GM21717 (cell line): ENCODE data around the gene NEDD9.

Experiments
- ATAC-seq: cut with Tn5 transposase; IDR thresholded peaks from one replicate; pipeline ENCODE4 v1.9.1; 2021; ENCODE audit warnings: mild to moderate bottlenecking, moderate library complexity; ENCODE audit not compliant: unreplicated experiment

The NEDD9 gene

DNA sequence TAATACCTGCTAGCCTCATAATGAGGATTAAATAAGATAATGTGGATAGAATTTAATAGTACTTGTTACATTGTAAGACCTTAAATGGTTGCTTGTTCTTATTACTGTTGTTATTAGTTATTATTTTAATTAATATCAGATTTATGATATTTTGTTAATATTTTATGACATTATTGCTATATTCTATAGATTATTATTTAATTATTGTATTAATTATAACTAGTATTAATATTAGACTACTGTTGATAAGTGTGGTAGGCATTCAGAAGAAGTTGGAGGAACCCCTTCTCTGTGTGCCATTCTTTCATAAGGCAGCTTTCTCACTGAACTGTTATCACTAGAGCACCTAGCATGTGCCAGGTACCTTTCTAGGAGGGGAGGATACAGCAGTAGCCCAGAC, 2.6 kb upstream of the NEDD9 start:
- no peak for ATAC-seq

DNA sequence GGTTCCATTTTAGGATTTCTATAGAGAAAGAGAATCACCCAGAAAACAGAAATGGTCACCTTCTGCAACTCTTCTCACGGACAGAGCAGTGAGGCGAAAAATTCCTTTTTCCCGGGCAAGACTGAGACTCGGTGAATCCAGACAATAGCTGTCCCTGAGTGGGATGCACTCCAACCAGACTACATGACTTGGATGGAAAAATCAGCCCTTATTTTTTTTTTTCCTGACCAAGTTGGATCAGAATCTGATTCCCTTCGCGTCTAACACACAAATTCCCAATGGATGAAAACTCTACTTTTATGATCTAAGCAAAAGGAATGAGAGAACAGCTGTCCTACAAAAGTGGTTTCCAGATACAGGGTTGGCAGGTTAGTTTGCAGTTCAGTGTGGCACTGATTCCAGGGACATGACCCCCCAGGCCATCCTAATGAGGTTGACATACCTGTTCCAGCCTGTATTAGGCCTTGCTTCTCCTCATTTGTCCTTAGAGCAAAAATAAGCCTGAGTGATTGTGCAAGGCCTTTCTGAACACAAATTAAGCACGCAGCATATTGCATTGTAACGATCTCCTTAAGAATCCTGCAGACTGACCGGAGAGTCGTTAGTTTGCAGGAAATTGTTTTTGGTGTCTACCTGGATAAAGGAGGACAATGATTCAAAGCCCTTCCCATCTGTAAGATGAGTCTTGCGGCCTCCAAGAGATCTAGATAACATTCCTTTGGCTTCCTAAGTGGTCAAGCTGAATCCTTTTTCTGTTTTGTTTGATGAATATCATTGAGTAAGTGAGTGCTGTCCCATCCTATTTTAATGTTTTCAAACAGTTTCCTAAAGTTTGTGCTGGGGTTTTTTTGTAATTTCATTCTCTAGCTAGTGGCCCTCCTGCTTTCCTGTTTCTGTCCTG, 1.5 kb upstream of the NEDD9 start:
- ATAC-seq = no peak

DNA sequence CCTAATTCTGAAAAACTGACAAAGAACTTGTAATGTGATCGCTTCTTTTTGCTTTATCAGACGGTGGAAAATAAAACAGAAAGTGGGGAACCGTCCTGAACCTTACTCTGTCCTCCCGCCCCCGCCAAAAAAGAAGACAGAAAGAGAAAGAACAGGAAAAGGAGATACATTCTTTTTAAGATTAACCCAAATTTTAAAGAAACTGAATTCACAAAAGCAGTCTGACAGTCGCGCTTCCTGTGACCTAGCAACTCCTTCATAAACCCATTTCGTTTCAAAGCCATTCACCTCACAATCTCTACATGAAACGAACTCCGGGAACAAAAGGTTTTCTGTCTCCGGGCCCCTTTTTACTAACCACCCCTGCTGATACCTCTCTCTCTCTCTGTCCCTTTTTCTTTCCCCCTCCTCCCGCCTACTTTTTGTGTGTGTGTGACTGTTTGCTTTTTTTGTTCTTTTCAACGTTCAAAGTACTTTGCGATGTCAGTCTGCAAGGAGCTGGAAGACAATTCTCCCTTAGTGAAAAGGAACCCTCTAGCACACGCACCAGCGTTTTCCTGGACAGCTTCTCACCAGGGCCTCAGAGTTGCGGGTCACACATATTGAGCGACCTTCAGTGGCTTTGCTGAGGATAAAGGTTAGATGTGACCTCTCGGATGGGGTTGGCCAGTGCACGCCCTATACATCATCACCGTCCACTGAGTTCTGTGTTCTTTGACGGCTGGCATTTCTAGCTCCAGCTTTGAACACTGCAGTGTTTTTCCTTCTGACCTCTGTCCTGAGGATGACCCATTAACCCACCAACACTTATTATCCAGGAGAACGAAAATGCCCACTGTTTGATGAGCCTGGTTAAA, 530 bp upstream of the NEDD9 start:
- ATAC-seq = peak; percentile 18

DNA sequence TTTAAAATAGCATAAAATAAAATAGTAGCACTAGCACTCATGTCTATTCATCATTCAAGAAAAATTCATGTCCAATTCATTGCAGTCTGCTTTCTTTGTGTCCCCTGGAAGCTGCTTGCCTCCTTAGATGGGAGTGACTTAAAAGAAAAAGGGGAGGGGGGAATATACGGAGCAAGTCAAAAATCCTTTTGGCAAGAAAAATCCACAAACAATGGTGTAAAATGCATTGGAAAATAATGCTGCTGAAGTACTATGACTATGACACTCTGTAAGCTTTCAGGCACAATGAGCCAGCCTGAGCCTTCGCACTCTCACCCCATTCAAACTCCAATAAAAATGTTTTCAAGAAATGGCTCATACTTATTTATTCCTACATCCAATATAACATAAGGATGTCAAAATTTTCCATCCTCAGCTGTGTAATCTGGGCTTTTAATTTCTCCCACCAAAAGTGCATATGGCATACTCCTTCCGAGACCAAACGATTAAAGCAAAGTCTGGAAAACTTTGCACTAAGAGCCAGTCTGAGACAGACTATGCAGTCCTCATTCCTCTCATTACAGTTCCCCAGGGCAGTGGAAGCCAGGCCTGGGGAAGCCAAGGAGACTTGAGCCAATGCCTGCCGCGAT, 790 bp downstream of the NEDD9 start:
- no peak for ATAC-seq

DNA sequence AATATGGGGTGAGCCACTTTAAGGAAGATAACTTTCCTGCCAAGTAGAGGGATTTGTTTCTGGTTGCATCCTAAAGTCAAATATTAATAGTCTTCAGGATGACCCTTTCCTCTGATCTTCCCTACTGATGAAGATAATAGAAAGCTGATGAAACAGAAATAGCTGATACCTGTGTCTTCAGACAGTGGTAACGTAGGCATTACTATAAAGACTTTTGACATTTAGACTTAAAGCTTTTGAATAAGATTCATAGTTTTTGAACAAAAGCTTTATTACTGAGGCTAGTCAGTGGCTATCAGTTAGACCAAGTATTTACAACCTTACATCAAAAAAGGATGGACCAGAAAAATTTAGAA, 1.4 kb downstream of the NEDD9 start:
- no peak for ATAC-seq

DNA sequence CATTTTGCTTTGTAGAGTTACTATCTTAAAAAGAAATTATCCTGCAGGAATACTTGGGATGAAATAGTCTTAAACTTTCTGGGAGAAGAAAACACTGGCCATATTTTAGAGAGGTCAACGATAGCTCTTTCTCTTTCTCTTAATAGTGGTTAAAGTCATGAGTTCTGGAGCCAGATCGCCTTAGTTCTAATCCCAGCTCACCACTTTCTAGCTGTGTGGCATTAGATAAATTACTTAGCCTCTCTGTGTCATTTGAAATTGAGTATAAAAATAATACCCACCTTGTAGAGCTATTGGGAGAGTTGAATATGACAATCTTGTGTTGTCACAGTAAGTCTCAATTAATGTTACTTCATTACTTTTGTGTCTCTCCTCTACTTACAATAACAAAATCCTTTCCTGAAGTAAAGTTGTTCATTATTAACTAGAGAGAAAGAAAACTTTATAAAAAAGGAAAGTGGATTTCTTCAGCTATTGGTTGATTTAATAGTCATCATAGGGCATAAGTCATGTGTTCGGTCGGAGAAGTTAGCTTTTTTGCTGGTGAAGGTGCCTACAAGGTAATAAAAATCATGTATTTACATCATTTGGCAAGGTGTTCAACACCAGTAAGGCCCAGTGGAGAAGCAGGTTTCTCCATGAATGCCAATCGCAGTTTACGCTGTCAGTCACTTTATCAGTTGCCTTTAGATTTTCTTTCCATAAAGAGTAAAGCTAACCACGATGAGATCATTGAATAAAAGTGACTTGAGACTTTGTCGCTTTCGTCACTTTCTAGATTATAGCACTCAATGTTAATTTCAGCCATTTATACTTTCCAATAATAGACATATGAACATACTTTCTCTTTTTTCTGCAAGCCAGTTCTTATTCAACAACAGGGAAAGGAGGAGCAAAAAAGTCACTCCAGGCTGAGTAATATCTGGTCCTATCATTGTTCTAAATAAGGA, 2.0 kb downstream of the NEDD9 start:
- ATAC-seq = no peak

DNA sequence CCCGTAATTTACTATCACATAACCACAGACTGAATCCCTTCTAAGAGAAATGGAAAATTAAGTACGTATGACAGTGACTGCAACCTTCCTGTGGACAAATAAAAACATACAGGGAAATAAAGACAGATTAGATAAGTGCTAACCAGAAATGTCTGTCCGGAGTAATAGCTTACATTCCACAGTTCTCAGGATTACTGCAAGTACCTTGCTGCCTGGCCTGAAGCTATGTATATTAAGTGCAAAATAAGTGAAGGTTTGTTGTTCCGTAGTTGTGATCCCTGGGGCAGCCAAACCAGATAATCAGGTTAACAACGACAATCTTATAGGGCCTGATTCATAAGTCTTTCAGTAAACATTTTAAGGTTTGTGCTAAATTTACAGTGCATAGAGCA, 2.8 kb downstream of the NEDD9 start:
- no peak for ATAC-seq

DNA sequence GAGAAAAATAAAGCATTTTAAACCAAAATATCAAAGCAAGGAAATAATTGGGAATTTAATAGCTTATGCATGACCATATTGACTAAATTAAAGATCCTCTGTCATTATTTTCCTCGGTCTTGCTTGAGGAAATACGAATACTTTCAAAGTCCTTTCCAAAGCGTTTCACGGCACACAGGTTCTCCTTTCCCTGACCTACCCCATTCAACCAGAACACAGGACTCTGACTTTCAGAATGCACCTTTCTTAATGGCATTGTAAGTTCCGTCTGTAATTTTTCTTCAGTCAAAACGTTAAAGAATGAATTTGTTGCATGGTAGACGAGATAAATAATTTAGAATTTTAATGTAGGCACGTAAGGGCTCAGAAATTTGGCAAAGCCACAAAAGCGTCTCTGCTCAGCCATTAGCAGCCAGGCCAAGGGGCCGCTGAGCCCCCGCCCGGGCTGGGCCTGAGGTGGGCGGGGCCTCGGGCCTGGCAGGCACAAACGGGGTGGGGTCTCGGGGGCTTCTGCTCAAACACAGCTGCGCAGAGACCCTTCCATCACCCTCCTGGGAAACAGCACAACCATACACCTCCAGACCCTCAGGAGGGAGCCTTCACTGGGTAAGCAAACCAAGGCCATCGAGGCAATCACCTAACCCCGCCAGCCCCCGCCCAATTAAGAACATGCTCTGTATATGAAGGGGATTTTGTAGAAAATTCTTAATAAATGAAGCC, 3.4 kb downstream of the NEDD9 start:
- no peak for ATAC-seq

DNA sequence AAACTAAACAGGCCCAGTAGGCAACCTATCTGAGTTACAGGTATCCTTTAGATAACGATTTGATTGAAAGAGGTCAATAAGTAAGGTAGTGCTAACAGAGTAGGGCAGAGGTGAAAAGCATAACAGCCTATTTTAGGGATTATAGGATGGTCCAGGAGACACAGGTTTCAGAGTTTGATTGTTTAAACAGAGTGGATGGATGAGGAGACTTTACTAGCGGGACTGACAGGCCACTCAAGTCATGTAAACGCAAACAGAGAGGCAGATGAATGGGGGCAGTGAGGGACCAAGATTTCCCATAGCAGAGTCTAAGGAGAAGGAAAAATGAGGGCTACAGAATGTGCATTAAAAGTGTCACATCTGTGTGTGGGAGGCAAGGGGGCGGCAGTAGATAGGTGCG, 4.8 kb downstream of the NEDD9 start:
- ATAC-seq = no peak

DNA sequence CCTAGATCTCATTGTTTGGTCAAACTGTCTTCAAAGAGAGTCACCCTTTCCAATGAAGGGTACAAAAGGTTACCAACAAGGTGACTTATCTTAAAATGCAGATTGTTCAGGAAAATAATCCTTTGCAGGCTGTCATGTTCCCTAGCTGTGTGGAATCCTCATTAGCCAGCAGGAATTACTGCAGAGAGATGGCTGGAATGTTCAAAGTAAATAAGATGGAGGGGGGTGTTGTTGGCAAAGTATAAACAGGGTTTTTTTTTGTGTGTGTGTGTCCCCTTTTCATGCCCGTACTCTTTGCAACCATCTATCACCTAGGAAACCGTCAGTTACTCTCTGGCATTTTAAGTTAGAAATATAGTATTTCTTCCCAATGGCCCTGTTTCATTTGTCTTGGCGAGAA, 6.5 kb downstream of the NEDD9 start:
- no peak for ATAC-seq

DNA sequence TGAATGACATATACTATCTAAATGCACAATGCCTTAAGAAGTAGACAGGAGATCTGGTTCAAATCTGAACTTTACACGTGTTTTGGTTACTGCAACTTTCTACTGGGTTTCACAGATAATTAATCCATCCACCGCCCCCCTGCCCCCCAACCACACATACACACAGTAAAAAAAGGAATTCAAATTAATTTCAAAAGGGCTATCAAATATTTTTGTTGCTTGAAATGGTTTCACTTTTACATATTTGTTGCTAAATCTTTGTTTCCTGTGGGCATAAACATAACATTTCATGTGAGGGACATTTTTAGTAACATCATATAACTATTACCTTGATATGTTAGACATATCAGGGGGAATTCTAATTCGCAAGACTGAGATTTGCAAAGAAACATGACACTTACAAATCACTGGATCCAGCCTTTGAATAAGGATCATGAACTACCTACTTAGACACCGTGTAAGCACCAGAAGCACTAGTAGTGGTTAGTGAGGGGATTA, 7.5 kb downstream of the NEDD9 start:
- no peak for ATAC-seq

DNA sequence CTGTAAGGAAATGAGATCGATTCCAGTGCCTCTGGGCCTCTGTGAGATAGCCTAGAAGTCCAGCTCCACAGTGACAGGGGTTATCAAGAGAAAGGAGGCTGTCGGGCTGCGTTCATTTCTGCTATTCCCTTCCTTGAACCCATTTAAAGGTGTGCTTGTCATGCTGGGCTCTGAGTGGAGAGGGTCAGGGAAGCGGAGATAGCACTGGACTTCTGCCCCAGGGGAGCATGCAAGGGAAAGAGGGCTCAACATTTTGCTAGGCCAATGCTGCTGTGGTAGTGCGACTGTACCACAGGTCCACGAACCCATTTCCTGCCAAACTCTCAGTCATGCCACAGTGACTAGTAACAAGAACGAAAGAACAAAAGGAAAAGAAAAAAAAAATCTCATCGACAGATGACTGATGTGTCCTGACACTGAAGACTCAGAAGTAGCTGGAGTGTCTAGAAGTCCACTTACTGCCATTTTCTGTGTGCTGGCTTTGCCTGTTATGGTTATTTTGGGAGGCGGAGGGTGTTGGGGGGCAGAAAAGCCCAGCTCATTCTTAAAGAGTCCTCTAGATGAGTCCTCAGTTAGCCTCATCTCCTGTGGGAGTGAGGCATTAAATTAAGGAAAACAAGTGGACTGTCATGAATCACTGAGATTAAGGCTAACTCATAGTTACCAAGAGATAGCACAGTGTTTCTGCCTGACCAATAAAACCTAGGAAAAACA, 8.1 kb downstream of the NEDD9 start:
- ATAC-seq = peak; percentile 55

DNA sequence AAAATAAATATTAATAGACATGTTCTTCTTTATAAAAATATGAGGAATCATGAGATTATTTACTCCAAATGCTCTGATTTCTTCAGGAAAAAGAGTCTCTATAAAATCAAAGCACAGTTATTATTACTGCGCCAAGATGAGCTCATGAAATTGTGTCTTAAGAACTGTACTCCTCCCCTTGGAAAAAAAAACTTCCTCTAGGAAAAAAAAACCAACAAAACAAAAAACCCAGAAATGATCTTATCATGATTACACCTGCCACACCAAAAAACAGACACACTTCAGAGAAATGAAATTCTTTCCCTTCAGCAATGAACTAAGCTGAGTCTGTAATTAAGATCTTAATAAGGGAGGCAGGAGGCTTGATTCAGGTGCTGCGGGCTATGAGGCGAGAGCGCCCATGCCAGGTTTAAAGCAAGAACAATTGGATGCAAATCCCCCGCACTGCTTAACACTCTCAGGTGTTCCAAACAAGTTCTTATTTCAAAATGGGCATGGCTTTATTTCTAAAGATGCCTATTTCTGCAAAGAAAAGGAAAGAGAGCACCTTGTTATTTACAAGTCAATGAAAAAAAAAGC, 9.1 kb downstream of the NEDD9 start:
- no peak for ATAC-seq

DNA sequence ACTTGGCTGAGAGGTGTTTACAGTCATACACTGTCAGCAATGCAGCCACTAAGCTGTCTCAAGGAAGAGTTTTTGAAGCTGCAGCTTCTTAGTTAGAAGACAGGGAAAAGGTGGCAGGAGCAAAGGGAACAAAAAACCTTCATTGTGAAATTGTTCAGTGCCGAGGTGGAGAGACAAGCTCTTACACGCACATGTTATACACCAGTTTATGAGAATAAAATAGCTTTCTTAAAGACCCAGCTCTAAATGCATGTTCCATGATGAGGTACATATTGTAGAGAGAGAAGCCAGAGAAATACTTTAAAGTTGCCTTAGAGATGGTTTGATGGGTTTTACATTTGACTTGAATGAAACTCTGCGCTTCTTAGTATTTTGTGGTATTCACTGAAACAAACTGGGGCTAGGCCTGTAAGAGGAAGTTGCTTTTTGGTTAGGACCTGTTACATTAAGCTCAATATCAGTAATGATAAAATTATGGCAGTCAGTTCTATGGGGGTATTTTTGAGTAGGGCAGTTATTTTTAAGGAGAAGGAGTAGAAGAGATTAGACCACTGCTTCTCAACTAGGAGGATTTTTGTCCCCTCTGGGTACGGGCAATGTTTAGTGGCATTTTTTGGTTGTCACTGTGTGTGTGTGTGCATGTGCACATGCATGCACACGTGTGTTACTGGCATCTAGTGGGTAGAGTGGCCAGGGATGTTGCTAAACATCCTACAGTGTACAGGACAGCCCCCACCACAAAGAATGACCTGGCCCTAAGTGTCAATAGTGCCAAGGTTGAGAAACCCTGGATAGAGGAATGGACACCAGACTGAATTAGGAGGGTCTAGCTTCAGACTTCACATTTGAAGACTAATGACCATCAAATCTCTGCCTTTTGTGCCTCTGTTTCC, 9.8 kb downstream of the NEDD9 start:
- no peak for ATAC-seq

DNA sequence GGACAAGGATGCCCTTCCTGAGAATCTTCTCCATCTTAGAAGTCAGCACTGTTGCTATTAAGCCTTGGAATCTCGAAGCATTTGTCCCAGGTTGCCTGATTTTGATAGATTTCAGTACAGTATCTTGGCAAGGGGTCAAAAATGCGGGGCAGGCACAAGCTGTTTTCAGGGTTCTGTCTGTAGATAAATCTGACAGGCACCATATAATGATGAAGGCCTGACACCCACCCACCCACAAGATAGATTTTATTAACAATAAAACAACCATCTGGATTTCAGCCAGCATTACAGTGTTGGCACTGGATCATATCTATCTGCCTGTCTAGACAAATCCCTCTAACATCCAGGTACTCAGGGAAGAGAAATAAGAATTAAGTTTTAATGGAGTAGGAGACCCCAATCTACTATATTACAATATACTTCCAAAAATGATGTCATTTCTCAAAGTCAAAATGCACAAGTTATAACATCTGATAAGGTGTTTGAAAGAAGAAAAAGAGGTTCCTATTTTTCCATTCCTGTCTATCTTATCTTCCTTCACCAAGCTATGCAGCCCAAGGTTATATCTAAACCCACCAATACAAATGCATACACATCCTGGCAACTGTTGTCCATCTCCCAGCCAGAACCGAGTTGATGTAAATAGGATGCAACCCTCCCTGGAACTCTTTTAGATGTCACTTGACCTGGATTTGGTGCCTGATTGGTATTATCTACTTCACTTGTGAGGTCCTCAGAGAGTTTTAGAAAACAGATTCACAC, 10.7 kb downstream of the NEDD9 start:
- no peak for ATAC-seq

DNA sequence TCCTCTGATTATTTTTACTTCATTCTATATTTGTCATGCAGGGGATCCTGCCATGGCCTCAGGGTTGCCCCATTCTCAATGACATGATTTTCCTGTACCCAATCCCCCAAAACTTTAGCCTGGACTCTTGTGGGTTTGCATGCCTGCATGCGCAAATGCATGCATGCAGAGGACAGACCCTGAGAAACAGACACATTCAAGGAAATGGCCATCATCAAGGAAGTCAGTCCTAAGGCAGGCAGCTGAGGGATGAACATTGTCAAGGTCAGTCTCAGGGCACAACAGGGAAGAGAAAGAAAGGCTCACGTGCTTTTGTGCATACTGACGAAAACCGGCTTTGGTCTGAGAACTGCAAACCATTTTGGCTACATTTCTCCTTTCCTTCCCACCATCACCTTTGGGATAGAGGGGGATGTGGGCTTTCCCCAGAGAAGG, 13.1 kb downstream of the NEDD9 start:
- no peak for ATAC-seq
